Heart right ventricle (tissue), 16 donors: ENCODE data around the gene SLC24A5. TPM values are rescaled to one million over a fixed set of nuclear protein-coding genes. Genes with fewer than 3 reads are reported as not detected.
A peak's percentile ranks its signal among the peaks of the same experiment; 100 is the strongest.

Experiments
- ATAC-seq, 8 donors: fragments of 200-7000 bp; cut with Tn5 transposase; one replicate each; pipeline ENCODE4 v1.9.1; 2020; ENCODE audit warnings: mild to moderate bottlenecking in 8 of 8, moderate library complexity in 8 of 8, moderate number of reproducible peaks in 1 of 8
- DNase-seq, 2 donors: peaks; one replicate each; pipeline ENCODE4 v3.0.0-alpha.2; 2020
- H3K27ac ChIP-seq, 10 donors: fragments of 200-600 bp; sonication (generic) in 2 of 10; one replicate each; pipeline versions ENCODE4 v1.5.0 to v1.8.0; 2020 to 2022; ENCODE audit warnings: mild to moderate bottlenecking in 3 of 10
- H3K27me3 ChIP-seq, 7 donors: fragments of 200-600 bp; one replicate each; pipeline ENCODE4 v1.8.0; 2021 to 2022; ENCODE audit warnings: mild to moderate bottlenecking in 2 of 7
- H3K36me3 ChIP-seq, 9 donors: fragments of 200-600 bp; sonication (generic) in 1 of 9; one replicate each; pipeline versions ENCODE4 v1.5.0 to v1.8.0; 2020 to 2022; ENCODE audit warnings: mild to moderate bottlenecking in 2 of 9
- H3K4me1 ChIP-seq, 9 donors: fragments of 200-600 bp; sonication (generic) in 1 of 9; one replicate each; pipeline versions ENCODE4 v1.5.0 to v1.8.0; 2020 to 2022; ENCODE audit warnings: mild to moderate bottlenecking in 4 of 9
- H3K4me3 ChIP-seq, 10 donors: fragments of 200-600 bp; sonication (generic) in 2 of 10; one replicate each; pipeline versions ENCODE4 v1.5.0 to v1.8.0; 2020 to 2022; ENCODE audit warnings: mild to moderate bottlenecking in 7 of 10, moderate library complexity in 2 of 10
- H3K9me3 ChIP-seq, 11 donors: fragments of 200-600 bp in 10 of 11; sonication (generic) in 2 of 11; one replicate each; pipeline versions ENCODE4 v1.5.0 to v1.8.0; 2013 to 2022; ENCODE audit warnings: mild to moderate bottlenecking in 2 of 11, control low read depth in 1 of 11, moderate library complexity in 1 of 11
- CTCF ChIP-seq, 9 donors: fragments of 200-600 bp; sonication (generic) in 2 of 9; IDR thresholded peaks; one replicate each; pipeline versions ENCODE4 v1.5.0 to v1.8.0; 2021 to 2022; ENCODE audit warnings: antibody characterized with exemption in 9 of 9, mild to moderate bottlenecking in 5 of 9, moderate library complexity in 1 of 9
- WGBS, 2 donors: extraction: QIAGEN DNeasy Blood & Tissue Kit; methylation state at CpG; one replicate each; pipeline ENCODE4 v1.1.7; 2013; ENCODE audit warnings: inconsistent platforms in 1 of 2; 5-methylcytosine and 5-hydroxymethylcytosine counted together
- intact Hi-C, 10 donors: fragments of 100-400 bp; cut with DNase I; formaldehyde crosslinking; loops; one replicate each; pipeline versions ENCODE4 v1.11.1 to v1.14.2; 2022
- polyA plus RNA-seq, 2 donors: library from polyadenylated mRNA; stranded (reverse); fragments of 200-250 nt; gene quantifications; one replicate each; pipeline ENCODE4 v1.2.3, GENCODE V29; 2013
- total RNA-seq, 10 donors: library from RNA; stranded (reverse); fragmentation: NEBNext Ultra II Directional in 3 of 10; extraction: Animal tissue kit (Norgen Biotek cat#: 25700) in 3 of 10; gene quantifications; one replicate each; pipeline versions ENCODE4 v1.2.1 to v1.2.4, GENCODE V29; 2021 to 2023
- donor health status: Arrhythmogenic right ventricular cardiomyopathy.
- donor health status: ischemic (EF 13 %, LVEDD 7.1; RV severe dilation, severe dysfunction).
- donor health status: healthy with polysubstance abuse.
- donor health status: DM: no; HTN: yes; CAD: no.
- donor health status: DM: no; HTN: no; CAD: no.
- donor health status: ischemic (EF 25% LVEDD 6.9; RV normal size, moderate dysfunction).
- donor health status: ischemic (EF 25% LVEDD 5.7; RV mildly dilated, moderate dysfunction).
- donor health status: healthy.
- donor health status: DM: yes; HTN: yes; CAD: no.
- donor health status: Ischemic cardiomyopathy.
- donor health status: ischemic (EF 35%, LVEDD 5.7; RV mildly dilated, moderate dysfunction).
- donor health status: nonischemic (EF 11% LVEDD 7.7; RV severe dilation, severe dysfunction).
- donor health status: DM: yes; HTN: yes; CAD: no.
- donor health status: PGD.
- donor health status: ischemic (EF 29% LVEDD 5.4; RV normal size, mild dysfunction).
- donor health status: nonischemic (EF 23%, LVEDD 6.1; RV moderate dilation, normal function).

SLC24A5 gene
- total and polyA plus RNA-seq, 12 donors, result not detected

- no peak for TF ChIP-seq CTCF (IDR thresholded peaks at IDR 0.05)
- ATAC-seq (no peak), DNase-seq (no peak)
- H3K9me3 ChIP-seq, result no peaks in the 10 kb centered on the region
- 85 to 90% methylated on average over 6 of the region's 6 CpGs for WGBS, 2 donors
- H3K4me1 ChIP-seq, result no peaks in the 10 kb centered on the region
- no peak overlapping the region for H3K4me3 ChIP-seq
- no peaks in the 10 kb centered on the region for H3K36me3 ChIP-seq
- no peak overlapping the region for H3K27ac ChIP-seq
- intact Hi-C loops, result loop anchor here in 1 of 10 donors (10.0 kb wide), 1 partner anchor 62 kb away; the partner anchor contains the start of gene CTXN2
- H3K27me3 ChIP-seq, result no peaks in the 10 kb centered on the region
These were observed 12.1 kb downstream of the SLC24A5 start for GRCh38 chr15:48132874-48133273.

GRCh38 chr15:48143856-48144255, 23.1 kb downstream of the SLC24A5 start:
- H3K9me3 ChIP-seq, result no peaks in the 10 kb centered on the region
- H3K36me3 ChIP-seq, result peaks cover 0 to 18% (median 0%) of the 10 kb centered on the region in 9 donors
- peak overlapping the region in 6 of 10 donors; percentile 4 to 61 (median 52) for H3K27ac ChIP-seq
- no peak for TF ChIP-seq CTCF (IDR thresholded peaks at IDR 0.05)
- no peak overlapping the region for H3K4me3 ChIP-seq
- WGBS, 2 donors, result 42 to 63% methylated on average over 1 of the region's 1 CpG
- ATAC-seq (peak; percentile 46 to 98 (median 80)), DNase-seq (no peak)
- intact Hi-C loops, result no loop called here
- peaks cover 0 to 17% (median 8%) of the 10 kb centered on the region in 9 donors for H3K4me1 ChIP-seq
- H3K27me3 ChIP-seq, result no peaks in the 10 kb centered on the region

GRCh38 chr15:48144889-48145288, 24.1 kb downstream of the SLC24A5 start:
- 65 to 74% methylated on average over 1 of the region's 1 CpG for WGBS, 2 donors
- ATAC-seq (no peak), DNase-seq (no peak)
- TF ChIP-seq CTCF (IDR thresholded peaks at IDR 0.05), result no peak
- peaks cover 0 to 17% (median 8%) of the 10 kb centered on the region in 9 donors for H3K4me1 ChIP-seq
- H3K27ac ChIP-seq, result peak overlapping the region in 4 of 10 donors; percentile 45 to 61 (median 54)
- intact Hi-C loops, result no loop called here
- no peaks in the 10 kb centered on the region for H3K9me3 ChIP-seq
- no peak overlapping the region for H3K4me3 ChIP-seq
- H3K27me3 ChIP-seq, result no peaks in the 10 kb centered on the region
- H3K36me3 ChIP-seq, result peaks cover 0 to 23% (median 0%) of the 10 kb centered on the region in 9 donors

- no peaks in the 10 kb centered on the region for H3K27me3 ChIP-seq
- no peak overlapping the region for H3K27ac ChIP-seq
- H3K9me3 ChIP-seq, result no peaks in the 10 kb centered on the region
These were observed 25.1 kb downstream of the SLC24A5 start for GRCh38 chr15:48145923-48146322.

More at GRCh38 chr15:48145923-48146322, 25.1 kb downstream of the SLC24A5 start:
- no peak for DNase-seq
- TF ChIP-seq CTCF (IDR thresholded peaks at IDR 0.05), result no peak
- H3K4me3 ChIP-seq, result no peak overlapping the region
- no peak for ATAC-seq
- intact Hi-C loops, result no loop called here
- peaks cover 0 to 32% (median 0%) of the 10 kb centered on the region in 9 donors for H3K36me3 ChIP-seq
- H3K4me1 ChIP-seq, result peaks cover 0 to 17% (median 8%) of the 10 kb centered on the region in 9 donors
